Measurements from ENCODE around the gene LIMK2.
"Not testable (repeated sequence)": the region's sequence is repeated elsewhere in the genome, so short reads cannot be mapped to it uniquely, and the experiment has no call there.

The LIMK2 gene

DNA sequence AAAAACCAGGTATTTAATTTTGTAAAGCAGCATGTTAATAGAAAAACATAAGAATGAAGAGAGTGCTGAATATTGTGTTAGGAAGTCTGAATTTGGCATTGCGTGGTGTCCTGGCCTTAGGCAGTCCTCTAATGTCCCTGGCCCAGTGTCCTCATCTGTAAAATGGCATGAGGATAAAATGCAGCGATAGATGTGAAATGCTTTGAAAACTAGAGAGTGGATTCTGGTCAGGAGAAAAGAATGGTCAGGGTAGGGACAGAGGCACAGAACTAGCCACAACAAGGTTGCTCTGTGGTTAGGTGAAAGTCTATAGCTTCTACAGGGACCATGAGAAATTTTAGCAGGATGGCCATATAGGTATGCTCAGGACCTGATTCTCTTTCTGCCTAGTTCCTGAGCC is 33.2 kb upstream of the LIMK2 start:
- peak overlapping the region; percentile 87 for H3K27ac ChIP-seq
- POLR2A ChIA-PET (ENCODE audit: low non-redundant PET), result no interaction called here
- no peak for DNase-seq (ENCODE audit: low spot score)
- no peak for TF ChIP-seq CTCF (conservative IDR thresholded peaks at IDR 0.05; ENCODE audit: low read depth)
- CTCF ChIA-PET, result interaction anchor here (0.6 kb wide), 2 partner anchors 25 to 28 kb away, joined by 3 read pairs; no protein-coding TSS in a partner anchor

DNA sequence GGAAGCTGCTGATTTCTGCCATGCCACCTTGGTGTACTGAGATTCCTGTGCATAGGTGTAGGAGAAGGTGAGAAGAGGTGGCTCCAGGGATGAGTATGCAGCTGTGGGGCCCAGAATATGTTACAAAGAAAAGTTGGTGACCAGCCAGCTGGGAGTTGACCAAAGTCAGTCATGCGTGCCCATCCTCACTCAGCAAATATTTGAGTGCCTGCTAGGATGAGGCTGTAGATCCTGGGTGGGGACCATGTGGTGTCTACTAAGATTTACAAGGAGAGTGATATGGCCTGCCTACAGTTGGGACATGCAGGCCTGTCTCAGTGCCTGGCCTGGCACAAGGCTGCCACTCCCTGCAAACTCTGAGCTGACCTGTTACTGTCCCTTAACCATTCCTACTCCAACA is 32.8 kb upstream of the LIMK2 start:
- TF ChIP-seq CTCF (conservative IDR thresholded peaks at IDR 0.05; ENCODE audit: low read depth), result no peak
- ChIA-PET CTCF (interaction anchor here (0.6 kb wide), 1 partner anchor 28 kb away, joined by 3 read pairs; no protein-coding TSS in a partner anchor), POLR2A (ENCODE audit: low non-redundant PET) (no interaction called here)
- DNase-seq (ENCODE audit: low spot score), result peak; percentile 63
- H3K27ac ChIP-seq, result peak overlapping the region; percentile 87

DNA sequence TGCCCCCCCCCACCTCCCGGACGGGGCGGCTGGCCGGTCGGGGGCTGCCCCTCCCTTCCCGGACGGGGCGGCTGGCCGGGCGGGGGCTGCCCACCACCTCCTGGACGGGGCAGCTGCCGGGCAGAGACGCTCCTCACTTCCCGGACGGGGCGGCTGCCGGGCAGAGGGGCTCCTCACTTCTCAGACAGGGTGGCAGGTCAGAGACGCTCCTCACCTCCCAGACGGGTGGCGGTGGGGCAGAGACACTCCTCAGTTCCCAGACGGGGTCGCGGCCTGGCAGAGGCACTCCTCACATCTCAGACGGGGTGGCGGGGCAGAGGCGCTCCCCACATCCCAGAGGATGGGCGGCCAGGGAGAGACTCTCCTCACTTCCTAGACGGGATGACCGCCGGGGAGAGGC is 28.1 kb upstream of the LIMK2 start:
- CTCF ChIA-PET, result no interaction called here
- no peak for DNase-seq (ENCODE audit: low spot score)
- H3K27ac ChIP-seq, result no peak overlapping the region
- no peak for TF ChIP-seq CTCF (conservative IDR thresholded peaks at IDR 0.05; ENCODE audit: low read depth)
- POLR2A ChIA-PET (ENCODE audit: low non-redundant PET), result no interaction called here

DNA sequence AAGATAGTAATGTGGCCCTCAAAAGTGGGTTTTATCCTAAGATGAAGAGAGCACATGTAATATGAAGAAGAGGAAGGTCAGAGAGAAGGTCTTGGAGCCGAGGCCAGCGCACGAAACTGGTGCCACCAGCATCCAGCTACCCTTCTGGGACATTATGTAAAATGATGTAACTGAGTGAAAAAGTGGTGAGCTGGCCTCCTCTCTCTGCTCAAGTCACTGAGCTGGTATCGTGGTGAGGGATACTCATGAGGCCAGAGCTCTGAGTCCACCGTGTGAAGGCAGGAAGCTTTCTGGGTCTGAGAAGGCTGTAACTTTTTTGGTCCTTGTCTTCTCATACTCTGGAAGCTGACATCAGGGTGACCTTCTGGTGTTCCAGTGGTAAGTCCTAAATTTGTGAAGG is 27.0 kb upstream of the LIMK2 start:
- ChIA-PET POLR2A (ENCODE audit: low non-redundant PET) (no interaction called here), CTCF (interaction anchor here (0.6 kb wide), 1 partner anchor 27 kb away, joined by 3 read pairs; the partner anchor contains the start of gene LIMK2)
- no peak for DNase-seq (ENCODE audit: low spot score)
- TF ChIP-seq CTCF (conservative IDR thresholded peaks at IDR 0.05; ENCODE audit: low read depth), result no peak
- no peak overlapping the region for H3K27ac ChIP-seq

GRCh38 chr22:31187627-31188026 is 24.5 kb upstream of the LIMK2 start:
- TF ChIP-seq CTCF (conservative IDR thresholded peaks at IDR 0.05; ENCODE audit: low read depth), result no peak
- H3K27ac ChIP-seq, result no peak overlapping the region
- ChIA-PET POLR2A (ENCODE audit: low non-redundant PET) (no interaction called here), CTCF (no interaction called here)
- no peak for DNase-seq (ENCODE audit: low spot score)

- no peak for TF ChIP-seq CTCF (conservative IDR thresholded peaks at IDR 0.05; ENCODE audit: low read depth)
- no peak overlapping the region for H3K27ac ChIP-seq
- ChIA-PET CTCF (interaction anchor here (0.6 kb wide), 1 partner anchor 26 kb away, joined by 3 read pairs; no protein-coding TSS in a partner anchor), POLR2A (ENCODE audit: low non-redundant PET) (no interaction called here)
- no peak for DNase-seq (ENCODE audit: low spot score)
Observed at GRCh38 chr22:31192513-31192912, 19.6 kb upstream of the LIMK2 start.

DNA sequence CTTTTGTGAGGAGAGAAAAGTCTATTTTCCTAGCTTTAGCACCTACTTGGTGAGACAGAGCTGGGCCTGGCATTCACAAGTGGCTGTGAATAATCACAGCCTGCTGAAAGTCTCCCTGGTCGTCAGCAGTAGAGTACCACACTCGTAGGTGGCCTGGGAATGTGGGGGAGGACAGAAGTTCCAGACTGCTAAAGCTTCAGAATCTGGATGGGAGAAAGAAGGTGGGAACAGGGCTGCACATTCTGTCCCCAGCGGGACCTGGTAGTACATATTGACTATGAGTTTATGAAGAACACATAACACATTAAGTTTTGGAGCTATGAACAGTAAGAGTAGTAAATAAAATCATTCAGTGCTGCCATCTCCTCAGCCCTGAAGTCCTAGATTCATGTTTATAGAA is 19.0 kb upstream of the LIMK2 start:
- DNase-seq (ENCODE audit: low spot score), result no peak
- ChIA-PET CTCF (no interaction called here), POLR2A (ENCODE audit: low non-redundant PET) (no interaction called here)
- peak overlapping the region; percentile 49; the same call in 1 of the 2 replicates for H3K27ac ChIP-seq
- TF ChIP-seq CTCF (conservative IDR thresholded peaks at IDR 0.05; ENCODE audit: low read depth), result no peak

GRCh38 chr22:31194681-31195080 is 17.4 kb upstream of the LIMK2 start:
- CTCF ChIA-PET, result not testable (repeated sequence)

More at GRCh38 chr22:31194681-31195080, 17.4 kb upstream of the LIMK2 start:
- POLR2A ChIA-PET (ENCODE audit: low non-redundant PET); DNase-seq (ENCODE audit: low spot score): not testable (repeated sequence)
- H3K27ac ChIP-seq, result peak overlapping the region; percentile 24; the same call in 1 of the 2 replicates
